NCI-H146 (cell line): ENCODE results near the gene SLC25A48.

Experiments used
- DNase-seq: peaks from one replicate; lab custom pipeline; 2025; lab: John Stamatoyannopoulos, UW

SLC25A48 gene

DNA sequence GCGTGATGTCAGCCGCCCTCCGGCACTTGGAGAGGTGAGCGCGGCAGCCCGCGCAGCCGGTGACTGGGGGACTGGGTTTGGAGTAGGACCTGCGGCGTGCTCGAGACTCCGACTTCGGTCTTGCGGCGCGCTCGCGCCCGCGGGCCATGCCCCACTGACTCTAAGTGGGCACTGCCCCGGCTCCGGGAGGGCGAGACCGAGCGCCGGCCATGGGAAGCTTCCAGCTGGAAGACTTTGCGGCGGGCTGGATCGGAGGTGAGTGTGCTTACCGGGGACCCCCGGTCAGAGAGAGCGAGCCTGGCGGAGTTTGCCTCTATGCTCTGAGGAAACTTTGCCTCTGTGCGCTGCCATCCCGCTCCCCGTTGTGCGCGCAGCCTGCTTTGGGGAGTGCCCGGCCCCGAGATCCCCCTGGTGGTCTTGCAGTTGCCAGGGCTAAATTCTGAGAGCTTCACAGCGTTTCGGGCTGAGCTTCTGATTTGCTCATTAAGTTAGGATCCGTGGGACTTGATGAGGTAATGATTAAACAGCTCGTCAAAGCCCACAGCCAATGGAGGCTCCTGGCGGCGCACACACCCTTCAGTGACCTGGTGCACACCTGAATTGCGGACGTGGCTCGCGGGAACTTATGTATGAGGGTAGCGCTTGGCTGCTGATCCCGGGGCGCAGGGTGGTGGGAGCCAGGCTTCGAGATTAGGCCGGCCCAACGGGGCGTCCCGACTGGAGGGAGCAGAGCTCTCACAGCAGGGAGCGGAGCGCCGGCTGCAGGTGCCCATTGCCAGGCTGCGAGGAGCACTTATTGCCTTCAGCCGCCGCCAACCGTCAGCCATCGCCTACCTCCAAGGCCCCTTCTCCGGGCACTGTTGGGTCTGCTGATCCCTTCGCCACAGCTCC is at the start of gene SLC25A48:
Gene SLC25A48 (plus strand): TSS at position 25 of the 891 bp plus-strand sequence. CDS start 185 bp downstream, at position 210.
- peak; percentile 79 for DNase-seq

GRCh38 chr5:135800656-135801055 is 33.8 kb upstream of the SLC25A48 start:
- no peak for DNase-seq

DNA sequence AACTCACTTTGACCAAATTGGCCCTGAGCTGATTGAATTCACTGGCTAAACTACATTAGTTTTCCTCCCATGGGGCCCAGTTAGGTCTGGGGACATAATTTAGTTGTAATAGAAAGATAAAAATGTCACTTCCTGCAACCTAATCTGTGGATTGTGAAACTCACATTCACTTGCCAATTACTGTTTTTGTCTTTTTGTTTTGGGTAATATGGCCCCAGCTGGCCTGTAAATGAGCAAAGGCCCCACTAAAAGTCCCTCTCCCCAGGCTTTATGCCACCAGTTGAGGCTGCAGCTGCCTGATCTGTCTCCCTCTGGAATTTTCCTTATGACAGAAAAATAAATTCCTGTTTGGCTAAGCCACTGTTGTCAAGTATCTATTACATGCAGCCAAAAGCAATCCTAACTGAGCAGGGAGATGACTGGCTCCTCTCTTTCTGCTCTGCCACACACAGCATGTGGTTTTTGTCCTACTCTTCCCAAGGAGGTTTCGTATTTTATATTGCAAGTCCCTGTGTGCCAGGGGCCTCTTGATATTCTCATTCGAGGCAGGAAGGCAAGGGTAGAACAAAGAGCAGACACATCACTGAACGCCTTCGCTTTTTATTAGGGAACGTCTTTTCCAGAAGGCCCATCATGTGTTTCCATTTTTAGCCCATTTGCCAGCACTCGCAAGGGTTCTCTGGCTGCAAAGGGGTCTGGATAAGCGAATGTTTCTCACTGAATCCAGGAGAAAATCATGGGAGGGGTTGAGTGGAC is 24.1 kb upstream of the SLC25A48 start:
- DNase-seq = peak; percentile 21

DNA sequence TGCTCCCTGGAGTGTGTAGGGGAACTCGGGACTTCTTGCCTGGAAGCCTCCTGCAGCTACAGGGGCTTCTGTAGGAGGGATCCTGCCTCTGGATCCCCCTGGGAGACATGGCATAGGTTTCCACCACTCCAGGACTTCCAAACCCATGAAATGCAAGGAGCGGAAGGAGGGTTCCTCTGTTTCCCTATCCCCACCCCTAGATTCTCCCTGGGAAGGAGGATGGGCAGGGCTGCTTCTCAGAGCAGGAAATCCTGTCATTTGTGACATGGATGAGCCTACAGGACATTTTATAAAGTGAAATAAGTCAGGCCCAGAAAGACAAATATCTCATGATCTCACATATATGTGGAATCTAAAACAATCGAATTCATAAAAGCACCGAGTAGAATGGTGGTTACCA is 23.5 kb upstream of the SLC25A48 start:
- no peak for DNase-seq

- DNase-seq = no peak
Measured at GRCh38 chr5:135813758-135814157, 20.7 kb upstream of the SLC25A48 start.

- DNase-seq = no peak
Measured at GRCh38 chr5:135814316-135814715, 20.1 kb upstream of the SLC25A48 start.

- DNase-seq = no peak
Measured at GRCh38 chr5:135814812-135815211, 19.7 kb upstream of the SLC25A48 start.

- DNase-seq = peak; percentile 98
Measured at GRCh38 chr5:135821061-135821801, 13.2 kb upstream of the SLC25A48 start.

DNA sequence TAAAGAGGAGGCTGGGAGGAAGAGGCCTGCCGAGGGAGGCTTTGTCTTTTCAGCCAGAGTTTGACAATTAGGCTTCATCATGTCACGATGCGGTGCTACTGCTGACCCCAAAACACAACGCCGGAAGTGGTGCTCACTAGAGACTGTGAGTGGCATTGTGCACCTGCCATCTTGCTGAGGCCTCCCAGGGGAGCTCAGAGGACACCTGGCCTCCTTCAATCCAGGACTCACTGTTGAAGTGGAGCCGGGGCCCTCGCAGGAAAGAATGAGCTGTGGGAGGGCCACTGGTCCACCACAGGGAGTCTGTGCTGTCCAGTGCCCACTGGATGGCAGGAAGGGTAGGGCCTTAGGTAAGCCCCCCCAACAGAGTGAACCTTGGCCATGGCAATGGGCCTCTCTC is 12.7 kb upstream of the SLC25A48 start:
- DNase-seq = no peak

- peak; percentile 37 for DNase-seq
Measured at GRCh38 chr5:135822286-135822685, 12.2 kb upstream of the SLC25A48 start.

GRCh38 chr5:135822959-135823358 is 11.5 kb upstream of the SLC25A48 start:
- no peak for DNase-seq

DNA sequence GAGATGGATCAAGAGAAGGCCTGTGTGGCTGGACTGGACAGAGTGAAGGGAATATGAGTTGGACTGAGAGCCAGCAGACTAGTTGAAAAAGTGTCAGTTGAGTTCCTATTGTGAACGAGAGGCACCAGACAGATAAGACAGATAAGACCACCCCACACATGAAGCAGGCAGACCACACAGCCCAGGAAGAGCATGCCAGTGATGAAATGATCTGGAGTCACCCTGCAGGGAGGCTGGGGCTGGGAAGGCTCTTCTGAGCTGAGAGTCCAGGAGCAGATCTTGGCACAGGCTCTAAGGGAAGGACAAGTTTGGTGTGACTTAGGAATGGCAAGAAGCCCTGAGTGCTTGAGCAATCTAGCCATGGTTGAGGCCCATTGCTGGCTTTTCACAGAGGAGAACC is 10.6 kb upstream of the SLC25A48 start:
- no peak for DNase-seq

DNA sequence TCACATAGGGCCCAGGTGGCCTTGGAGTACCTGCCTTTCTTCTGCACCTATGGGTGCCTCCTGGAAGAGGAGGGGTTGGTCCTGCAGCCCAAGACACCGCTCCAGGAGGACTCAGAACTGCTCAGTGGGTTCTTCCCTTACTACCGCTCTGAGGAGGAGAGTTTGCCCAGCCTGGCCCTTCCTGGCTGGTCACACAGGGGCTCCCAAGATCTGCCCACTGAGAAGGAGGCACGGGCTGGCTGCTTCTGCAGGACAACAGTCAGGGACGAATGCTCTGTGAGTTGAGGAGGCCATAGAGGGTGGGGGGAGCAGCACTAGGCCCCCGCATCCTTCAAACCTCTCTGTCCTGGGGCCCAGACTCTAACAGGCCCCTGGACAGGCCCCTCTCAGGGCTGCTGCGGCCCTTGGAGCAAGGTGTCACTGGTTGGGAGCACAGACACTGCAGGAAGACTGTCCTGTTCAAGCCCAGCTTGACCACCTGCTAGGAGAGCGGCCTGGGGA is 9.9 kb upstream of the SLC25A48 start:
- DNase-seq = no peak

- DNase-seq = no peak
Measured at GRCh38 chr5:135825373-135826220, 8.9 kb upstream of the SLC25A48 start.

GRCh38 chr5:135826221-135826525 is 8.3 kb upstream of the SLC25A48 start:
- DNase-seq = no peak

GRCh38 chr5:135826994-135827671 is 7.3 kb upstream of the SLC25A48 start:
- DNase-seq = no peak

- peak; percentile 55 for DNase-seq
Measured at GRCh38 chr5:135827965-135828781, 6.3 kb upstream of the SLC25A48 start.

DNA sequence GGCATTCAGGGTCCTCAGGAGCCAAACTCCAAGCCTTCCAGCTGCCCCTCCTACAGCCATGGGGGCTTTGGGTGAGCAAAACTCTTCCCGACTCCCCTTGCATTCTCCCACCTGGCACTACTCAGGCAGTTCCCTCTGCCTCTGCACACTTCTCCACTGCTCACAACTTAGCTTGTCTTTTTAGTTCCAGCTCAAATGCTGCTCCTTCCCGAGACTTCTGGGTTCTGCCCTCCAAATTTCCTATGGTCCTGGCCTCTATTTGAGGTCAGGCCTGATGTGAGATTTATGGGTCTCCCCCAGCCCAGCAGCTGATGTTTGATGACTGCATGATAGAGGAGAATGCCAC is 5.7 kb upstream of the SLC25A48 start:
- DNase-seq = no peak

DNA sequence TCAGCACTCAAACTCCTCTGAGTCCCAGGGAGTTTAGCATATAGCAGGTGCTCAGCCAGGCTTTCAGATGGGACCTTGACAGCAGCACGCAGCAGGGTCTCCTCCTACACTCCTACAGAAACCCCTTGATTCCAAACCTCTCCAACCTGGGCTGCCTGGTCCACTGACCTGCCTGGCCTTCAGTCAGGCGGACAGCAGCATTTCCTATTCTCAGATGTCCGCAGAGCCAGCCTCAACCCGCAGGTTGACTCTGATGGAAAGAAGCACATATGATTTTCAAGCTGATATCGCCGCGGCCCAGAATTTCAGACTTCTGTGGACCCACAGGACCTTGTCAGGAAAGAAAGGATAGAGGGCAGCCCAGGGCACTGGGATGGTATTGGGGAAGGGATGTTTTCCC is 5.3 kb upstream of the SLC25A48 start:
- DNase-seq = no peak
